Esophagus muscularis mucosa (tissue), 4 donors: ENCODE data around the gene AGFG1.

Experiments used
- CTCF ChIP-seq, 3 experiments: fragments of 200-600 bp in 2 of 3; fragments of 450-650 bp in 1 of 3; sonication (generic) in 2 of 3; IDR thresholded peaks; one replicate each; pipeline ENCODE4 v1.5.1; 2017 to 2019; ENCODE audit warnings: antibody characterized with exemption in 3 of 3, mild to moderate bottlenecking in 2 of 3, moderate library complexity in 1 of 3
- EP300 ChIP-seq: sonication (generic); formaldehyde crosslinking; IDR thresholded peaks from one replicate; pipeline ENCODE4 v1.6.1; 2017; ENCODE audit warnings: antibody characterized with exemption
- POLR2A ChIP-seq: fragments of 450-650 bp; IDR thresholded peaks from one replicate; pipeline ENCODE4 v1.6.1; 2017; ENCODE audit warnings: antibody characterized with exemption, moderate library complexity, mild to moderate bottlenecking, low read depth
- POLR2AphosphoS5 ChIP-seq, 2 donors: sonication (generic); formaldehyde crosslinking; IDR thresholded peaks; one replicate each; pipeline ENCODE4 v1.6.1; 2017; ENCODE audit warnings: antibody characterized with exemption in 2 of 2

DNA sequence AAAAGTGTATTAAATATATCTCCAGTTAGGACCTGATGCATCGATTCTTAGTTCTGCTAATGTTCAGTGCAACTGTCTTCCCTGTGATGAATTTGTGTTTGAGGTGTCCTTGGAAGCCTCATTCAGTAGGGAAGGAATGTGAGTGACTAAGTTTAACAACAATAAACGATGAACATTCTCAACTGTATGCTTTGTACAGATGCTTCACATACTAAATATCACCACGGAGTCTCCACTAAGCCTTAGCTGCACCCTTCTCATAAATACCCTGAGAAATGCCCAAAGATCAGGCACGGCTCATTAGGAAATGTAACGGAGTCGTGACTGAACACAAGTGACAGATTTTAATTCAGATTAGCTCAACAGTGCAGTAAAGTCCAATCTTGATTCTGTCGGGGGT, 24.4 kb upstream of the AGFG1 start:
- TF ChIP-seq POLR2A (no peak), CTCF (IDR thresholded peaks at IDR 0.05) (no peak), POLR2AphosphoS5 (IDR thresholded peaks at IDR 0.05) (no peak), EP300 (no peak)
